Astrocyte of the cerebellum (primary cell): ENCODE measurements around the gene PLXNA2.

Experiments used
- DNase-seq: peaks from one replicate; pipeline ENCODE4 v3.0.0-alpha.2; 2011; ENCODE audit warnings: low read depth
- H3K4me3 ChIP-seq: 2 replicates; pipeline ENCODE4 v1.5.1; 2011; ENCODE audit warnings: mild to moderate bottlenecking, low read depth, low read length, moderate library complexity
- in situ Hi-C: cut with HindIII; loops from 2 replicates; pipeline ENCODE4 v1.10.0; 2017; ENCODE audit warnings: low sequenced_read_pairs
- TF ChIP-seq, protein P1 (sequence below): IDR thresholded peaks from 2 replicates; pipeline ENCODE4 v1.5.1; 2012; ENCODE audit warnings: low read length, low read depth, moderate library complexity, mild to moderate bottlenecking; ENCODE audit errors: missing control alignments

Gene PLXNA2

DNA sequence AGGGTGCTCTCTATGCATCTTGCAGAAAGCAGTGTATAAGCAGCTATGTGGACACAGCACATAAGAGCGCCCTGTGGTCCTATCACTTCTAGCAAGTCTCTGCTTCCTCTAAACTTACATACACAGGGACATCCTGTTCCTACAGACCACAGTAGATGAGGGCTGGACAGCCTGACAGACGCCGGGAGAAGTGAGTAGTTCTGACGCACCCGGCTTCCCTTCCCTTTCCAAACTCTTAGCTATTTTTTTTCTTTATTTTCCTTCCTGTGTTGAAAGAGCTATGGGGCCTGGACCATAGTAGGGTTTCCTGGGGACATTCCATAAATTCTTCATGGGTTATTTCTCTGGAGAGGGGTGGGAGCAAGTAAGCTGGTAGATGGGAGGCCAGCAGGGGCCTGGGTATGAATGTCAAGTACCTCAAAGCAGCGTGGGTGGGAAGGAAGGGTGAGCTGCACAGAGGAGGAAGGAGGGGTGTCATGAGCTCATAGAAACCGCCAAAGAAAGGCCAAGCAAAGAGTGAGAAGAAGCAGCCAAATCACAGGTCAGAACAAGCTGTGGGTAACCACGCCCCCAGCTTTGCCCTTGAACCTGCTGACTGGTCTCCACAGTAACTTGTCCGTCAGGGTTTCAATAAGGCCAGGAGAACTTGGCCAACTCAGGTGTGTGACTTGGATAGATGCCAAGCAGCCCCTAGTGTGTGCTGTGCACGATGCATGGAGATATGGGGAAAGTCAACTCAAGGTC lies 36.6 kb downstream of the PLXNA2 start:
- peak; percentile 88 for DNase-seq
- in situ Hi-C loops = no loop called here
- H3K4me3 ChIP-seq = no peak overlapping the region
- TF ChIP-seq, protein P1, sequence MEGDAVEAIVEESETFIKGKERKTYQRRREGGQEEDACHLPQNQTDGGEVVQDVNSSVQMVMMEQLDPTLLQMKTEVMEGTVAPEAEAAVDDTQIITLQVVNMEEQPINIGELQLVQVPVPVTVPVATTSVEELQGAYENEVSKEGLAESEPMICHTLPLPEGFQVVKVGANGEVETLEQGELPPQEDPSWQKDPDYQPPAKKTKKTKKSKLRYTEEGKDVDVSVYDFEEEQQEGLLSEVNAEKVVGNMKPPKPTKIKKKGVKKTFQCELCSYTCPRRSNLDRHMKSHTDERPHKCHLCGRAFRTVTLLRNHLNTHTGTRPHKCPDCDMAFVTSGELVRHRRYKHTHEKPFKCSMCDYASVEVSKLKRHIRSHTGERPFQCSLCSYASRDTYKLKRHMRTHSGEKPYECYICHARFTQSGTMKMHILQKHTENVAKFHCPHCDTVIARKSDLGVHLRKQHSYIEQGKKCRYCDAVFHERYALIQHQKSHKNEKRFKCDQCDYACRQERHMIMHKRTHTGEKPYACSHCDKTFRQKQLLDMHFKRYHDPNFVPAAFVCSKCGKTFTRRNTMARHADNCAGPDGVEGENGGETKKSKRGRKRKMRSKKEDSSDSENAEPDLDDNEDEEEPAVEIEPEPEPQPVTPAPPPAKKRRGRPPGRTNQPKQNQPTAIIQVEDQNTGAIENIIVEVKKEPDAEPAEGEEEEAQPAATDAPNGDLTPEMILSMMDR = no peak

DNA sequence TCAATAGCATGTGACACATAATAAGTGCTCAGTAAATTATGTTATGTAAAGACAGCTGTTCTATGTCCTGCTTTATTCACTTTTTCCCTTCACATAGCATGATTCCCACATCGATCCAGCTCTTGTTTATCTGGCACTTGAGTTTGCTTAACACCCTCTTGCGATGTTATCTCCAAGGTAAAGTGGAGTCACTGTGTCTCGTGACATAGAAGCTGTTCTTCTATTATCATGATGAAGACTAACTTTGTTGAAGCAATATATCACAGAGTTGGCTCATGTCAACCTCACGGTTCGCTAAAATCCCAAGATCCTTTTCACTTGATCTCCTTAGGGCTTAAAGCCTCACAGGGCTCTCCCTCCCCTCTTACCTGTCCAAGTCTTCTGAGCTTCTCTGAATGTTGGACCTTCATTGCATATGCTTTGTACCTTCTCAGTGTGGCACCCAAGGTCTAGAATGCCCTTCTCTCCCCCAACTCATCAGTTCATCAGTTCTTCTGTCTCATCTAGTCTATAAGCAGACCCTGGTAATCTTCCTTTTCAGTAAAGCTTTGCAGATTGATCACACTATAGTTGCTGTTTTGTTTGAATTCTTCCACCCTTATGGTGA lies 38.0 kb downstream of the PLXNA2 start:
- no peak for DNase-seq
- TF ChIP-seq, protein P1 = no peak
- in situ Hi-C loops = no loop called here
- H3K4me3 ChIP-seq = no peak overlapping the region

DNA sequence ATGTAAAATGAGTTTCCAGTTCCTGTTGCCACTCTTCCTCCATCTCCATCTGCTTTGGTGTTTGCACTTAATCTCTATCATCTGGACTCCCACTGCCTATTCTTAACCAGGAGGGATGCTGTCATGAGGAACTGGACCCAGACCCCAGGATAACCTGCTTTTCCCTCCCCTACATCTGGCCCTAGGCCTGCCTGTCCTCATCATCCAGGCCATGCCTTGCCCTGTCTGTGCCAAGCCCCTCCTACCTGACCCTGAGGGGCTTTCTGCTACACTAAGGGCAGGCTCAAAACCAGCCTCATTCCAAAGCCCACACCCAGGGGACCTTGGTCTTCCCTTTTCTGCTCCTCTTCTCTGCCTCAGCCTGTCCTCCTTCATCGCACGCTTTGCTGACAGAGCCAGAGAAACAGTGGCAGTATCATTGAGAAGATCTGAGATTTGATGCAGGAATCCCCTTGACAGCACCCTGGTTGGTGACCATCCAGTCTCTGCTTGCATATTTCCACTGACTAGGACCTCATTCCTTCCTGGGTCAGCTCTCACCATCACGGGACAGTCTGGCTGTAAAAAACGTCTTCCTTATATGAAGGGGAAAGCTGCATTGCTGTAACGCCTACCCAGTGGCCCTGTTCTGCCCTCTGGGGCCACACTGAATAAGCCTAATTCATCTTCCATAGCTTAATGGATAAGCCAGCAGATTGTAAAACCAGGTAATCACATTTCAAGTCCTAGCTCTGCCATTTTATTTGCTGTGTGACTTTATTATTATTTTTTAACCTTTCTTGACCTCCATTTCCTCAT lies 38.8 kb downstream of the PLXNA2 start:
- in situ Hi-C loops = no loop called here
- H3K4me3 ChIP-seq = no peak overlapping the region
- DNase-seq = no peak
- TF ChIP-seq, protein P1 = no peak

DNA sequence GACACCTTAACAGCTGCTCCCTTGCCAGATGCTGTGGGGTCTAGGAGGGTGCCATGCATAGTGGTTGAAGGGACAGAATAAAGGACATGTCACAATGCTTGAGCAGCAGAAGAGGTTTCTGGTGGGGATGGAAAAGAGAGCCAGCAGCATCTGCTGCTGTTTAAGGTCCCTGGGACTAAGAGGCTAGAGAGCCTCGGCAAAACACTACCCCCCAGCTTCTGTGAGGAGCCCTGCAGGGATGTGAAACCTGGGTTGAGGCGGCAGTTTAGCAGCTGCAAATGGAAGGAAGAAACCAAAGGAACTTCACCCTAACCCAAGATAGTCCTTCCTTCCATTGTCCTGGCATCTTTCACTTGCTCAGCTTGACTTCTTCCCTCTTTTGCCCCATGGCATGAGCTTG lies 39.4 kb downstream of the PLXNA2 start:
- H3K4me3 ChIP-seq = no peak overlapping the region
- DNase-seq = no peak
- TF ChIP-seq, protein P1 = no peak
- in situ Hi-C loops = no loop called here

DNA sequence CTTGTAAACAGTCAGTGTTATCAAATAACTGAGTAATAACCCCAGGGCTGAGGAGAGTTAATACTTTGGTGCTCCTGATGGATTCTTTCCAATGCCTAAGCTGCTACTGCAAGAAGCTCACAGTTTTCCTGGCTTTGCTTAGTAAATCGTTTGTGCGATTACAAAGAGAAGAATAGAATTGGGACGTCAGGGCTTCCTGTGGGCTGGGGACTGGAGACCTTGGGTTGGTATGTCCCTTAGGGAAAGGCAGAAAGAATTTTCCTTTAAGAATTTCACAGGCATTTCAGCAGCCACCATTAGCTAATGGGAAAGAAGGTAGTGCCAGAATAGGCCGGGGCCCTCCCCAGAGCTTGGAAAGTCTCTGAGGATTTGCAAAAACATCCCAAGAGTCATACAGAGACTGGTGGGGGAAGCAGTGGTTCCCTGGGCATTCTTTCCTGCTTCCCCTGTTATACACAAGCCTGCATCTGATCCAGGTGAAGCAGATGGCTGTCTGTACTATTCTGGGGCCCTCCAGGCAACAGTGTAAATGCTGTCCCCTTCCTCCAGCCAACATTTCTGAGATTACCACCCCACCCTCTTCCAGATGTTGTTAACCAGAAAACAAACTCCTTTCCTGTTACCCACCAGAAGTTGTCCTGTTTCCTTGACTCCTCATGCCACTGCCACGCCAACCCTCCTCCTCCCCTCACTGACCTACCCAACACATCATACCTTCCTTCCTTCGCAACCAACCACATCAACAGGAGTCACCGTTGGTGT lies 40.2 kb downstream of the PLXNA2 start:
- TF ChIP-seq, protein P1 = no peak
- in situ Hi-C loops = no loop called here
- no peak overlapping the region for H3K4me3 ChIP-seq
- DNase-seq = peak; percentile 70

DNA sequence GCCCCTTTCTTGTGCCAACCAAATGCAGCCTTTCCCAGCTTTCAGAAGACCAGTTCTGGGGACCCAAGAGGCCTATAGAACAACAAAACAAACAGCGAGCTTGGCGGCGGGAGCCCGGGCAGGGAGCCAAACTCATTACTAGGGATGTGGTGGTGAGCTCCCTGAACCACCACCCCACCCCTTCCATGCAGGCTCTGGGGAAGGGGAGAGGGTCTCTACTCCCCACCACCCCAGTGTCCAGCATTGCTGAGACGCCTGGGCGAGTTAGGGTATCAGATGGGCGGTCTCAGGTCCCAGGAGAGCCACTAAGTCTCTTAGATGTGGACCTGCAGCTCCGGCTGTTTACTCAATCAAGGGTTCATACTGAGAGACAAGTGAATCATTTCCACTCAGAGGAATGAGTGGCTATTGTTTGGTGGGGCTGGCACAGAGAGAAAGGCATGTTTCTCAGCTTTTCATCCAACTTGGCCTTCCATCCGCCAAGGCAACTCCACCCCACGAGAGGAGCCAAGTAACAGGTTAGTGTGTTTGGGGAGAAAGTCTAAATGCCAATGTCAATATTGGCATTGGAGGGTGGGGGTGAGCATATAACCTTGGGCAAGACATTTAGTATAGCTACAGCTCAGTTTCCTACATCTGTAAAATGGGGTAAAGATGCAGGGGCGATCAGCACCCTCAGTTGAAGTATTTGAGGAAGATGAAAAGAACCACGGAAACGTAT lies 40.9 kb downstream of the PLXNA2 start:
- in situ Hi-C loops = no loop called here
- no peak overlapping the region for H3K4me3 ChIP-seq
- TF ChIP-seq, protein P1 = no peak
- peak; percentile 78 for DNase-seq
